WTC11 (cell line): ENCODE results near the gene CXXC4. TPM values are rescaled to one million over a fixed set of nuclear protein-coding genes. Genes with fewer than 3 reads are reported as not detected.

ENCODE experiments used
- ATAC-seq: fragments of 200-7000 bp; cut with Tn5 transposase; 2 replicates; pipeline ENCODE4 v1.10.0; 2021; ENCODE audit warnings: mild to moderate bottlenecking, moderate library complexity
- CTCF ChIA-PET: fragments of 300-600 bp; sonication (Branson Sonifier 250); formaldehyde crosslinking; loops from one replicate; lab custom pipeline; 2021; ENCODE audit warnings: antibody characterized with exemption; lab: Charles Lee
- POLR2A ChIA-PET: fragments of 350-600 bp; sonication (Branson Sonifier 250); formaldehyde crosslinking; loops from one replicate; lab custom pipeline; 2021; ENCODE audit warnings: antibody characterized with exemption; lab: Charles Lee
- DNase-seq: peaks from one replicate; pipeline ENCODE4 v3.0.0; 2021; ENCODE audit warnings: low spot score
- H3K27ac Mint-ChIP-seq: 2 replicates; pipeline ENCODE4 v1.8.0; 2021; ENCODE audit warnings: mixed read lengths
- H3K27me3 Mint-ChIP-seq: 2 replicates; pipeline ENCODE4 v1.8.0; 2021; ENCODE audit warnings: low read depth, mild to moderate bottlenecking, moderate library complexity, mixed read lengths
- H3K36me3 Mint-ChIP-seq: 2 replicates; pipeline ENCODE4 v1.8.0; 2021; ENCODE audit warnings: mixed read lengths
- H3K4me1 Mint-ChIP-seq: 2 replicates; pipeline ENCODE4 v1.8.0; 2022; ENCODE audit warnings: mixed read lengths
- H3K4me3 Mint-ChIP-seq: 2 replicates; pipeline ENCODE4 v1.8.0; 2021; ENCODE audit warnings: mild to moderate bottlenecking, moderate library complexity, mixed read lengths
- H3K9me3 Mint-ChIP-seq: 2 replicates; pipeline ENCODE4 v1.8.0; 2021; ENCODE audit warnings: mixed read lengths
- CREM ChIP-seq: sonication (generic); formaldehyde crosslinking; IDR thresholded peaks from 2 replicates; pipeline ENCODE4 v1.8.1; 2022; ENCODE audit warnings: mild to moderate bottlenecking, missing genetic modification reagents, moderate library complexity
- ESRRA ChIP-seq: sonication (generic); formaldehyde crosslinking; IDR thresholded peaks from 2 replicates; pipeline ENCODE4 v1.8.1; 2022; ENCODE audit warnings: mild to moderate bottlenecking, missing genetic modification reagents, borderline replicate concordance
- ETV6 ChIP-seq: sonication (generic); formaldehyde crosslinking; IDR thresholded peaks from 2 replicates; pipeline ENCODE4 v1.8.1; 2022; ENCODE audit warnings: mild to moderate bottlenecking, missing genetic modification reagents
- GRHL2 ChIP-seq: fragments of 250-450 bp; sonication (Bioruptor Pico); IDR thresholded peaks from 2 replicates; pipeline ENCODE4 v1.8.0; 2022; ENCODE audit warnings: mild to moderate bottlenecking, moderate library complexity; ENCODE audit not compliant: insufficient replicate concordance, severe bottlenecking
- GTF2I ChIP-seq: fragments of 250-450 bp; sonication (Bioruptor Pico); conservative IDR thresholded peaks from 2 replicates; pipeline ENCODE4 v1.4.0; 2021; ENCODE audit warnings: mild to moderate bottlenecking
- JUN ChIP-seq: sonication (generic); formaldehyde crosslinking; IDR thresholded peaks from 2 replicates; pipeline ENCODE4 v1.8.0; 2023; ENCODE audit warnings: mild to moderate bottlenecking, missing genetic modification reagents
- KAT7 ChIP-seq: sonication (generic); formaldehyde crosslinking; IDR thresholded peaks from 2 replicates; pipeline ENCODE4 v1.8.1; 2023; ENCODE audit warnings: missing genetic modification reagents, mild to moderate bottlenecking, borderline replicate concordance
- NFATC4 ChIP-seq: fragments of 250-450 bp; sonication (Bioruptor Pico); IDR thresholded peaks from 2 replicates; pipeline ENCODE4 v1.9.0; 2021; ENCODE audit warnings: mild to moderate bottlenecking
- NFE2L1 ChIP-seq: sonication (generic); formaldehyde crosslinking; IDR thresholded peaks from 2 replicates; pipeline ENCODE4 v1.8.1; 2023; ENCODE audit warnings: missing genetic modification reagents
- NR1H2 ChIP-seq: sonication (generic); formaldehyde crosslinking; IDR thresholded peaks from 2 replicates; pipeline ENCODE4 v1.9.0; 2021; ENCODE audit warnings: mild to moderate bottlenecking, moderate library complexity, missing genetic modification reagents
- RELA ChIP-seq: sonication (generic); formaldehyde crosslinking; IDR thresholded peaks from 2 replicates; pipeline ENCODE4 v1.8.1; 2022; ENCODE audit warnings: missing genetic modification reagents, mild to moderate bottlenecking, borderline replicate concordance
- TEAD1 ChIP-seq: sonication (generic); formaldehyde crosslinking; IDR thresholded peaks from 2 replicates; pipeline ENCODE4 v1.8.0; 2022; ENCODE audit warnings: mild to moderate bottlenecking, missing genetic modification reagents
- ZNF138 ChIP-seq: sonication (generic); formaldehyde crosslinking; conservative IDR thresholded peaks from 2 replicates; pipeline ENCODE4 v1.8.1; 2022; ENCODE audit warnings: mild to moderate bottlenecking, moderate library complexity, missing genetic modification reagents
- ZNF219 ChIP-seq: sonication (generic); formaldehyde crosslinking; IDR thresholded peaks from 2 replicates; pipeline ENCODE4 v1.8.0; 2023; ENCODE audit warnings: missing genetic modification reagents, mild to moderate bottlenecking, borderline replicate concordance
- ZNF232 ChIP-seq: sonication (generic); formaldehyde crosslinking; IDR thresholded peaks from 2 replicates; pipeline ENCODE4 v1.8.0; 2022; ENCODE audit warnings: mild to moderate bottlenecking, missing genetic modification reagents
- ZNF317 ChIP-seq: sonication (generic); formaldehyde crosslinking; IDR thresholded peaks from 2 replicates; pipeline ENCODE4 v1.8.1; 2023; ENCODE audit warnings: low read depth, mild to moderate bottlenecking, moderate library complexity, missing genetic modification reagents, borderline replicate concordance
- ZNF396 ChIP-seq: fragments of 250-450 bp; sonication (Bioruptor Pico); IDR thresholded peaks from 2 replicates; pipeline ENCODE4 v1.8.0; 2021; ENCODE audit warnings: mild to moderate bottlenecking, moderate library complexity, borderline replicate concordance
- ZNF671 ChIP-seq: fragments of 250-450 bp; sonication (Bioruptor Pico); IDR thresholded peaks from 2 replicates; pipeline ENCODE4 v1.8.0; 2021; ENCODE audit warnings: mild to moderate bottlenecking
- total RNA-seq: library from RNA; stranded (reverse); gene quantifications from 3 replicates; pipeline ENCODE4 v1.2.3, GENCODE V29; 2021
- TF ChIP-seq, protein P1 (sequence below): sonication (generic); formaldehyde crosslinking; IDR thresholded peaks from 2 replicates; pipeline ENCODE4 v1.8.0; 2022; ENCODE audit warnings: missing genetic modification reagents
- TF ChIP-seq, protein P2 (sequence below): fragments of 250-450 bp; sonication (Bioruptor Pico); IDR thresholded peaks from 2 replicates; pipeline ENCODE4 v1.9.0; 2021; ENCODE audit warnings: mild to moderate bottlenecking
- TF ChIP-seq, protein P3 (sequence below): sonication (generic); formaldehyde crosslinking; IDR thresholded peaks from 2 replicates; pipeline ENCODE4 v1.8.1; 2023; ENCODE audit warnings: mild to moderate bottlenecking, moderate library complexity, missing genetic modification reagents
- TF ChIP-seq, protein P4 (sequence below): sonication (generic); formaldehyde crosslinking; IDR thresholded peaks from 2 replicates; pipeline ENCODE4 v1.8.1; 2022; ENCODE audit warnings: low read depth, missing genetic modification reagents, borderline replicate concordance
- TF ChIP-seq, protein P5 (sequence below): fragments of 250-450 bp; sonication (Bioruptor Pico); conservative IDR thresholded peaks from 2 replicates; pipeline ENCODE4 v1.9.0; 2021; ENCODE audit warnings: mild to moderate bottlenecking
- TF ChIP-seq, protein P6 (sequence below): sonication (generic); formaldehyde crosslinking; IDR thresholded peaks from 2 replicates; pipeline ENCODE4 v1.8.1; 2022; ENCODE audit warnings: missing genetic modification reagents, borderline replicate concordance

Gene CXXC4
- total RNA-seq, 1 experiment from 2014 or later, result 2.4 TPM

DNA sequence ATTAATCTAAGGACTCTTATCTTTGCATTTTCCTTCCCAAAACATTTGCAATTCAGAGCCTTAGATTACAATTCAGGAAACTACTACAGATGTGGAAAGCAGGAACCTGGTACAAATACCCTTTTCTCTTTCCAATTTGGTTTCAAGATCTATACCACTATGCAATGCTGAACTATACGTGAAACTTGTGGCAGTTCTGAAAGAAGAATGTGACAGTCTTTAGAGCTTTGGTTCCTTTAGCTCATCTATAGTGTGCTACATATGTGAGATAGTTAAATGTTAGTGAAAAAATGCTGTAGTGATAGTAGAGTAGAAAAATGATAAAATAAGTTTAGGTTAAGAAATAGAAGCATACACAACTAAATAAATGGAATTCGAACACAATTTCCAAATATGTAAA lies 50.0 kb downstream of the CXXC4 start (continued):
- TF ChIP-seq JUN, result no peak
- TF ChIP-seq NFE2L1 (CRISPR knock-in tag), result no peak
- TF ChIP-seq, all 79 proteins: peak for 0

DNA sequence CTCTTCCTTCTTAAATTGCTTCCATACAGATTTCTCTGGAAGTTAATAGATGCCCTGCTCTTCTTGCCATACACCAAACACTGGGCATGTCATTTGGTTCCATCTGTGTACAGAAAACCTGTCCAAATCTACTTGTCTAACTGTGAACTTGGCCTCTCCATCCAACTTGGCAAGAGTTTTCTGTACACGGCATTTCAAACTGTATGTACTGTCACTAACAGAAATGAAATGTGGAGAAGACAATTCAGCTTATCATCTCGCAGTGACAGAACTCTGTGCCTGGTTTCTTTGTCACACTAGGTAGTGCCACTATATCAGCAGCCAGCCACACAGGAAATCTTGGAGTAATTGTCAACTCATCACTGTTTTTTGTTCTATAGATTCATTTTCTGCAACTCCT lies 58.2 kb downstream of the CXXC4 start:
- no peaks in the 10 kb centered on the region for H3K4me1 Mint-ChIP-seq
- POLR2A ChIA-PET, result no interaction called here
- no peak for ATAC-seq
- no peak for DNase-seq
- TF ChIP-seq ETV6 (CRISPR knock-in tag) (no peak), ZNF138 (CRISPR knock-in tag) (no peak), ZNF219 (CRISPR knock-in tag) (no peak), GTF2I (no peak), NFATC4 (no peak), NR1H2 (CRISPR knock-in tag) (no peak), ZNF671 (CRISPR knock-in tag) (no peak), KAT7 (no peak)
- TF ChIP-seq, protein P1, sequence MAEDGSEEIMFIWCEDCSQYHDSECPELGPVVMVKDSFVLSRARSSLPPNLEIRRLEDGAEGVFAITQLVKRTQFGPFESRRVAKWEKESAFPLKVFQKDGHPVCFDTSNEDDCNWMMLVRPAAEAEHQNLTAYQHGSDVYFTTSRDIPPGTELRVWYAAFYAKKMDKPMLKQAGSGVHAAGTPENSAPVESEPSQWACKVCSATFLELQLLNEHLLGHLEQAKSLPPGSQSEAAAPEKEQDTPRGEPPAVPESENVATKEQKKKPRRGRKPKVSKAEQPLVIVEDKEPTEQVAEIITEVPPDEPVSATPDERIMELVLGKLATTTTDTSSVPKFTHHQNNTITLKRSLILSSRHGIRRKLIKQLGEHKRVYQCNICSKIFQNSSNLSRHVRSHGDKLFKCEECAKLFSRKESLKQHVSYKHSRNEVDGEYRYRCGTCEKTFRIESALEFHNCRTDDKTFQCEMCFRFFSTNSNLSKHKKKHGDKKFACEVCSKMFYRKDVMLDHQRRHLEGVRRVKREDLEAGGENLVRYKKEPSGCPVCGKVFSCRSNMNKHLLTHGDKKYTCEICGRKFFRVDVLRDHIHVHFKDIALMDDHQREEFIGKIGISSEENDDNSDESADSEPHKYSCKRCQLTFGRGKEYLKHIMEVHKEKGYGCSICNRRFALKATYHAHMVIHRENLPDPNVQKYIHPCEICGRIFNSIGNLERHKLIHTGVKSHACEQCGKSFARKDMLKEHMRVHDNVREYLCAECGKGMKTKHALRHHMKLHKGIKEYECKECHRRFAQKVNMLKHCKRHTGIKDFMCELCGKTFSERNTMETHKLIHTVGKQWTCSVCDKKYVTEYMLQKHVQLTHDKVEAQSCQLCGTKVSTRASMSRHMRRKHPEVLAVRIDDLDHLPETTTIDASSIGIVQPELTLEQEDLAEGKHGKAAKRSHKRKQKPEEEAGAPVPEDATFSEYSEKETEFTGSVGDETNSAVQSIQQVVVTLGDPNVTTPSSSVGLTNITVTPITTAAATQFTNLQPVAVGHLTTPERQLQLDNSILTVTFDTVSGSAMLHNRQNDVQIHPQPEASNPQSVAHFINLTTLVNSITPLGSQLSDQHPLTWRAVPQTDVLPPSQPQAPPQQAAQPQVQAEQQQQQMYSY, result no peak
- TF ChIP-seq, protein P2, sequence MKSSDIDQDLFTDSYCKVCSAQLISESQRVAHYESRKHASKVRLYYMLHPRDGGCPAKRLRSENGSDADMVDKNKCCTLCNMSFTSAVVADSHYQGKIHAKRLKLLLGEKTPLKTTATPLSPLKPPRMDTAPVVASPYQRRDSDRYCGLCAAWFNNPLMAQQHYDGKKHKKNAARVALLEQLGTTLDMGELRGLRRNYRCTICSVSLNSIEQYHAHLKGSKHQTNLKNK (CRISPR knock-in tag), result no peak
- TF ChIP-seq, protein P3, sequence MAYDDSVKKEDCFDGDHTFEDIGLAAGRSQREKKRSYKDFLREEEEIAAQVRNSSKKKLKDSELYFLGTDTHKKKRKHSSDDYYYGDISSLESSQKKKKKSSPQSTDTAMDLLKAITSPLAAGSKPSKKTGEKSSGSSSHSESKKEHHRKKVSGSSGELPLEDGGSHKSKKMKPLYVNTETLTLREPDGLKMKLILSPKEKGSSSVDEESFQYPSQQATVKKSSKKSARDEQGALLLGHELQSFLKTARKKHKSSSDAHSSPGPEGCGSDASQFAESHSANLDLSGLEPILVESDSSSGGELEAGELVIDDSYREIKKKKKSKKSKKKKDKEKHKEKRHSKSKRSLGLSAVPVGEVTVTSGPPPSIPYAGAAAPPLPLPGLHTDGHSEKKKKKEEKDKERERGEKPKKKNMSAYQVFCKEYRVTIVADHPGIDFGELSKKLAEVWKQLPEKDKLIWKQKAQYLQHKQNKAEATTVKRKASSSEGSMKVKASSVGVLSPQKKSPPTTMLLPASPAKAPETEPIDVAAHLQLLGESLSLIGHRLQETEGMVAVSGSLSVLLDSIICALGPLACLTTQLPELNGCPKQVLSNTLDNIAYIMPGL (CRISPR knock-in tag), result no peak
- TF ChIP-seq, protein P4, sequence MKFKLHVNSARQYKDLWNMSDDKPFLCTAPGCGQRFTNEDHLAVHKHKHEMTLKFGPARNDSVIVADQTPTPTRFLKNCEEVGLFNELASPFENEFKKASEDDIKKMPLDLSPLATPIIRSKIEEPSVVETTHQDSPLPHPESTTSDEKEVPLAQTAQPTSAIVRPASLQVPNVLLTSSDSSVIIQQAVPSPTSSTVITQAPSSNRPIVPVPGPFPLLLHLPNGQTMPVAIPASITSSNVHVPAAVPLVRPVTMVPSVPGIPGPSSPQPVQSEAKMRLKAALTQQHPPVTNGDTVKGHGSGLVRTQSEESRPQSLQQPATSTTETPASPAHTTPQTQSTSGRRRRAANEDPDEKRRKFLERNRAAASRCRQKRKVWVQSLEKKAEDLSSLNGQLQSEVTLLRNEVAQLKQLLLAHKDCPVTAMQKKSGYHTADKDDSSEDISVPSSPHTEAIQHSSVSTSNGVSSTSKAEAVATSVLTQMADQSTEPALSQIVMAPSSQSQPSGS (CRISPR knock-in tag), result no peak
- TF ChIP-seq, all 79 proteins: peak for 0
- no peaks in the 10 kb centered on the region for H3K36me3 Mint-ChIP-seq
- no peak overlapping the region for H3K27ac Mint-ChIP-seq
- CTCF ChIA-PET, result interaction anchor here (1.1 kb wide), 1 partner anchor 15 kb away, joined by 3 read pairs; no protein-coding TSS in a partner anchor
- no peaks in the 10 kb centered on the region for H3K27me3 Mint-ChIP-seq
- no peaks in the 10 kb centered on the region for H3K9me3 Mint-ChIP-seq
- no peak overlapping the region for H3K4me3 Mint-ChIP-seq

DNA sequence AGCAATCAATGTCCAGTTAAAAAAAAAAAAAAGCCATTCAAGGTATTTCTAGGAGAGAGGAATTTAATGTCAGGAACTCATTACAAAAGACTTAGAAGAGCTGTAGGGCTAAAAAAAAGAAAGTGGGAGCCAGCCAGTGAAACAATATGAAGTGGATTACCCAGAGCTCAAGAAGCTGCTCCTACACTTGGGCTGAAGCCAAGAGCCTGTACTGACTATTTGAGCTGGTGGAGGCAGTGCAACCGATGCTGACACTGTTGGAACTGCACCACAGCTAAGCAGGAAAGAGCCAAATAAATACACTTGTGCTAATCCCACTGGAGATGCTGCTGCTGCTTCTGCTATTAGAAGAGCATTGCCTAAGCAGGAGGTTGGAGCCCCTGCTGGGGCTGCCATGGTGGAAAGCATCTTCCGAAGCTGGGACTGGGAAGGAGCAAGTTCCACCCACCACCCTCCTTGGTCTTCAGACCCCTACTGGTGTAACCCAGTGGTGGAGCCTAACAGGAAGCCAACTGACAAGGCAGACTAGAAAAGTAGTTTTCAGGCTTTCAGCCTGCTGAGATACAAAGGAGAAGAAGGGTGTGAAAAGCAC lies 65.4 kb downstream of the CXXC4 start:
- Mint-ChIP-seq H3K4me1 (peaks cover 12% of the 10 kb centered on the region), H3K9me3 (peaks cover 29% of the 10 kb centered on the region), H3K27me3 (no peaks in the 10 kb centered on the region), H3K27ac (no peak overlapping the region), H3K36me3 (peaks cover 14% of the 10 kb centered on the region; the same call in 1 of the 2 replicates), H3K4me3 (no peak overlapping the region)
- ATAC-seq, result no peak
- POLR2A ChIA-PET, result interaction anchor here (0.6 kb wide), 1 partner anchor 157 kb away, joined by 3 read pairs; no protein-coding TSS in a partner anchor
- CTCF ChIA-PET, result no interaction called here
- DNase-seq, result no peak
- TF ChIP-seq ZNF219 (CRISPR knock-in tag) (no peak), RELA (CRISPR knock-in tag) (no peak), ESRRA (CRISPR knock-in tag) (no peak), CREM (CRISPR knock-in tag) (no peak), TEAD1 (CRISPR knock-in tag) (no peak), GRHL2 (CRISPR knock-in tag) (no peak), ZNF232 (no peak), ZNF317 (CRISPR knock-in tag) (no peak), ZNF396 (no peak)
- TF ChIP-seq, protein P5, sequence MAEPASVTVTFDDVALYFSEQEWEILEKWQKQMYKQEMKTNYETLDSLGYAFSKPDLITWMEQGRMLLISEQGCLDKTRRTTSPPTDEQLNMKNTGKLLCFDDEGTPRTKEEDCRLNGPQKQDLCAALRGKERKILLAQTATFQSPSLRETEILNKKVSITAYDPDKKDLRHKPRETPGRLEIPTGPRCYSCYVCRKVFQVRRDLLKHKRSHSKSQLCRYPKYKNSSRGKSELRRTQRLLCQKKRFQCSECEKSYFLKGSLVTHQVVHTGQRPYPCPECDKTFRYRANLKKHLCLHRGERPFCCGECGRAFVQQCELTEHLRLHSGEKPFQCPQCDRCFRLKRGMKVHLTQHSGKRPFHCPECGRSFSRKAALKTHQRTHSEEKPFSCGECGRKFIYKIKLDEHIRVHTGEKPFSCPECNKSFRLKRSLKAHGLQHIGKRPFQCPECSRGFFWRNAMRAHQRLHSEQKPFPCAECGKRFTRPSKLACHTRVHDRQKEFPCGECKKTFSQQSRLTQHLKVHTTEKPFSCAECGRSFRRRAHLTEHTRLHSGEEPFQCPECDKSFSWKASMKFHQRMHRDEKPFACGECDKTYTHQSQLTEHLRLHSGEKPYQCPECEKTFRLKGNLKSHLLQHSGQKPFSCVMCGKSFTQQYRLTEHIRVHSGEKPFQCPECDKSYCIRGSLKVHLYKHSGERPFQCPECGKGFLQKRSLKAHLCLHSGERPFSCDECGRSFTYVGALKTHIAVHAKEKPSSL (CRISPR knock-in tag), result no peak
- TF ChIP-seq, protein P6, sequence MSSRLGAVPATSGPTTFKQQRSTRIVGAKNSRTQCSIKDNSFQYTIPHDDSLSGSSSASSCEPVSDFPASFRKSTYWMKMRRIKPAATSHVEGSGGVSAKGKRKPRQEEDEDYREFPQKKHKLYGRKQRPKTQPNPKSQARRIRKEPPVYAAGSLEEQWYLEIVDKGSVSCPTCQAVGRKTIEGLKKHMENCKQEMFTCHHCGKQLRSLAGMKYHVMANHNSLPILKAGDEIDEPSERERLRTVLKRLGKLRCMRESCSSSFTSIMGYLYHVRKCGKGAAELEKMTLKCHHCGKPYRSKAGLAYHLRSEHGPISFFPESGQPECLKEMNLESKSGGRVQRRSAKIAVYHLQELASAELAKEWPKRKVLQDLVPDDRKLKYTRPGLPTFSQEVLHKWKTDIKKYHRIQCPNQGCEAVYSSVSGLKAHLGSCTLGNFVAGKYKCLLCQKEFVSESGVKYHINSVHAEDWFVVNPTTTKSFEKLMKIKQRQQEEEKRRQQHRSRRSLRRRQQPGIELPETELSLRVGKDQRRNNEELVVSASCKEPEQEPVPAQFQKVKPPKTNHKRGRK (CRISPR knock-in tag), result no peak
